SK-N-SH (cell line): ENCODE data around the gene SCAF1. TPM values are rescaled to one million over a fixed set of nuclear protein-coding genes. Genes with fewer than 3 reads are reported as not detected.

Source experiments
- CTCF ChIA-PET: fragments of 300-600, 350-600 bp; formaldehyde crosslinking; extraction: SDS; loops from one replicate; lab custom pipeline; 2021; lab: Yijun Ruan, JAX
- POLR2A ChIA-PET: fragments of 350-600 bp; sonication (Branson Sonifier 250); formaldehyde crosslinking; extraction: SDS; loops from one replicate; lab custom pipeline; 2020; ENCODE audit warnings: antibody characterized with exemption, inconsistent platforms; lab: Yijun Ruan, JAX
- DNase-seq: peaks from one replicate; pipeline ENCODE4 v3.0.0; 2012
- H2AFZ ChIP-seq: fragments of 200-600 bp; sonication (generic); 2 replicates; pipeline ENCODE4 v1.8.1; 2016; ENCODE audit warnings: antibody characterized with exemption, mild to moderate bottlenecking, low read depth
- H3F3A ChIP-seq: fragments of 200-600 bp; sonication (generic); replicated peaks from 2 replicates; pipeline ENCODE3; 2016; ENCODE audit warnings: antibody characterized with exemption, mild to moderate bottlenecking; ENCODE audit not compliant: insufficient read depth
- H3K27ac ChIP-seq, 2 experiments: fragments of 200-500 bp in 1 of 2; fragments of 200-600 bp in 1 of 2; sonication (Bioruptor generic) in 1 of 2; sonication (generic), shearing (Covaris generic) in 1 of 2; 2 replicates each; pipeline versions ENCODE4 v1.5.1 to v1.6.1; 2014 to 2016; ENCODE audit warnings: low read depth in 2 of 2, inconsistent platforms in 1 of 2, low read length in 1 of 2, mild to moderate bottlenecking in 1 of 2, mixed read lengths in 1 of 2
- H3K27me3 ChIP-seq: fragments of 200-600 bp; sonication (generic), shearing (Covaris generic); 2 replicates; pipeline ENCODE4 v1.6.1; 2016; ENCODE audit warnings: mixed run types; ENCODE audit not compliant: insufficient read depth
- H3K36me3 ChIP-seq, 2 experiments: fragments of 200-500 bp in 1 of 2; fragments of 200-600 bp in 1 of 2; sonication (Bioruptor generic) in 1 of 2; sonication (generic) in 1 of 2; replicated peaks in 1 of 2; 2 replicates each; pipeline versions ENCODE3 to v1.5.1; 2014 to 2016; ENCODE audit warnings: low read length in 1 of 2, mild to moderate bottlenecking in 1 of 2; ENCODE audit not compliant: insufficient read depth in 2 of 2, control insufficient read depth in 1 of 2
- H3K4me1 ChIP-seq, 2 experiments: fragments of 200-500 bp in 1 of 2; fragments of 200-600 bp in 1 of 2; sonication (Bioruptor generic) in 1 of 2; sonication (generic), shearing (Covaris generic) in 1 of 2; 2 replicates each; pipeline versions ENCODE4 v1.5.1 to v1.6.1; 2014 to 2016; ENCODE audit warnings: low read depth in 1 of 2, low read length in 1 of 2, mixed run types in 1 of 2; ENCODE audit not compliant: insufficient read depth in 2 of 2, control insufficient read depth in 1 of 2
- H3K4me2 ChIP-seq: fragments of 200-600 bp; sonication (generic), shearing (Covaris generic); 2 replicates; pipeline ENCODE4 v1.6.1; 2017; ENCODE audit warnings: mixed run types
- H3K4me3 ChIP-seq, 2 experiments: fragments of 200-500 bp in 1 of 2; fragments of 200-600 bp in 1 of 2; sonication (Bioruptor generic) in 1 of 2; sonication (generic), shearing (Covaris generic) in 1 of 2; 2 replicates each; pipeline versions ENCODE4 v1.5.1 to v1.8.1; 2014 to 2016; ENCODE audit warnings: low read depth in 2 of 2, inconsistent platforms in 1 of 2, low read length in 1 of 2, mild to moderate bottlenecking in 1 of 2, mixed read lengths in 1 of 2, moderate library complexity in 1 of 2
- H3K79me2 ChIP-seq: fragments of 200-600 bp; sonication (generic); 2 replicates; pipeline ENCODE4 v1.8.1; 2017; ENCODE audit warnings: mild to moderate bottlenecking; ENCODE audit not compliant: insufficient read depth
- H3K9ac ChIP-seq: fragments of 200-600 bp; sonication (generic); 2 replicates; pipeline ENCODE4 v1.6.1; 2017; ENCODE audit warnings: mixed run types
- H3K9me2 ChIP-seq: fragments of 200-600 bp; sonication (generic); 2 replicates; pipeline ENCODE4 v1.6.1; 2017; ENCODE audit warnings: mixed run types
- H3K9me3 ChIP-seq: fragments of 200-600 bp; sonication (generic); 2 replicates; pipeline ENCODE4 v1.6.1; 2017; ENCODE audit warnings: mixed run types, mild to moderate bottlenecking, moderate library complexity
- H4K20me1 ChIP-seq: fragments of 200-600 bp; sonication (generic); 2 replicates; pipeline ENCODE4 v1.6.1; 2017; ENCODE audit warnings: mild to moderate bottlenecking, mixed run types; ENCODE audit not compliant: insufficient read depth
- CHD2 ChIP-seq: fragments of 150-350 bp; IDR thresholded peaks from 2 replicates; pipeline ENCODE4 v1.6.1; 2018; ENCODE audit warnings: low read length; ENCODE audit not compliant: partially characterized antibody
- FOXJ3 ChIP-seq: sonication (generic); formaldehyde crosslinking; IDR thresholded peaks from 2 replicates; pipeline ENCODE4 v1.5.1; 2020; ENCODE audit warnings: mild to moderate bottlenecking, missing genetic modification reagents
- FOXM1 ChIP-seq: IDR thresholded peaks from 2 replicates; pipeline ENCODE4 v1.4.0; 2012; ENCODE audit warnings: low read depth, mild to moderate bottlenecking
- GABPA ChIP-seq: IDR thresholded peaks from 2 replicates; pipeline ENCODE4 v1.4.0; 2012; ENCODE audit warnings: low read depth, mild to moderate bottlenecking
- JUND ChIP-seq: IDR thresholded peaks from 2 replicates; pipeline ENCODE4 v1.4.0; 2012
- MXI1 ChIP-seq: IDR thresholded peaks from 2 replicates; pipeline ENCODE4 v1.6.1; 2012; ENCODE audit warnings: mild to moderate bottlenecking, low read depth, low read length, improper control_type of control experiment
- NFIC ChIP-seq: IDR thresholded peaks from 2 replicates; pipeline ENCODE4 v1.4.0; 2012; ENCODE audit warnings: borderline replicate concordance
- POLR2AphosphoS5 ChIP-seq: IDR thresholded peaks from 2 replicates; pipeline ENCODE4 v1.6.1; 2012; ENCODE audit warnings: low read depth, low read length
- RAD21 ChIP-seq: IDR thresholded peaks from 2 replicates; pipeline ENCODE4 v1.6.1; 2012; ENCODE audit warnings: mild to moderate bottlenecking, low read length
- RCOR1 ChIP-seq: fragments of 150-350 bp; IDR thresholded peaks from 2 replicates; pipeline ENCODE4 v1.6.1; 2017; ENCODE audit warnings: antibody characterized with exemption, low read length
- RFX5 ChIP-seq: IDR thresholded peaks from 2 replicates; pipeline ENCODE4 v1.6.1; 2012; ENCODE audit warnings: mild to moderate bottlenecking, improper control_type of control experiment, low read length
- TAF1 ChIP-seq: IDR thresholded peaks from 2 replicates; pipeline ENCODE4 v1.6.1; 2012; ENCODE audit warnings: low read depth, mild to moderate bottlenecking, low read length, moderate library complexity, borderline replicate concordance
- YY1 ChIP-seq: IDR thresholded peaks from 2 replicates; pipeline ENCODE4 v1.4.0; 2012; ENCODE audit warnings: low read depth, mild to moderate bottlenecking
- WGBS: methylation state at CpG from one replicate; pipeline ENCODE4 v1.1.6; 2017; ENCODE audit warnings: low lambda C conversion rate; 5-methylcytosine and 5-hydroxymethylcytosine counted together
- polyA plus RNA-seq, 3 experiments: library from polyadenylated mRNA; depleted of rRNA; stranded (reverse); fragments of >200 nt; gene quantifications; 2 replicates each; pipeline ENCODE4 v1.2.3, GENCODE V29; 2012
- TF ChIP-seq, protein P1 (sequence below): fragments of 200-600 bp; sonication (generic); IDR thresholded peaks from 2 replicates; pipeline ENCODE4 v1.6.1; 2017; ENCODE audit warnings: antibody characterized with exemption, mild to moderate bottlenecking, moderate library complexity
- TF ChIP-seq, protein P2 (sequence below): IDR thresholded peaks from 2 replicates; pipeline ENCODE4 v1.4.0; 2012; ENCODE audit warnings: low read depth, borderline replicate concordance
- TF ChIP-seq, protein P3 (sequence below): IDR thresholded peaks from 2 replicates; pipeline ENCODE4 v1.4.0; 2012; ENCODE audit warnings: low read depth, borderline replicate concordance
- TF ChIP-seq, protein P4 (sequence below): IDR thresholded peaks from 2 replicates; pipeline ENCODE4 v1.4.0; 2012; ENCODE audit warnings: low read depth

The SCAF1 gene
- polyA plus RNA-seq, 1 of the 3 experiments (the other 2 are of a cell fraction) = 9.5 TPM

DNA sequence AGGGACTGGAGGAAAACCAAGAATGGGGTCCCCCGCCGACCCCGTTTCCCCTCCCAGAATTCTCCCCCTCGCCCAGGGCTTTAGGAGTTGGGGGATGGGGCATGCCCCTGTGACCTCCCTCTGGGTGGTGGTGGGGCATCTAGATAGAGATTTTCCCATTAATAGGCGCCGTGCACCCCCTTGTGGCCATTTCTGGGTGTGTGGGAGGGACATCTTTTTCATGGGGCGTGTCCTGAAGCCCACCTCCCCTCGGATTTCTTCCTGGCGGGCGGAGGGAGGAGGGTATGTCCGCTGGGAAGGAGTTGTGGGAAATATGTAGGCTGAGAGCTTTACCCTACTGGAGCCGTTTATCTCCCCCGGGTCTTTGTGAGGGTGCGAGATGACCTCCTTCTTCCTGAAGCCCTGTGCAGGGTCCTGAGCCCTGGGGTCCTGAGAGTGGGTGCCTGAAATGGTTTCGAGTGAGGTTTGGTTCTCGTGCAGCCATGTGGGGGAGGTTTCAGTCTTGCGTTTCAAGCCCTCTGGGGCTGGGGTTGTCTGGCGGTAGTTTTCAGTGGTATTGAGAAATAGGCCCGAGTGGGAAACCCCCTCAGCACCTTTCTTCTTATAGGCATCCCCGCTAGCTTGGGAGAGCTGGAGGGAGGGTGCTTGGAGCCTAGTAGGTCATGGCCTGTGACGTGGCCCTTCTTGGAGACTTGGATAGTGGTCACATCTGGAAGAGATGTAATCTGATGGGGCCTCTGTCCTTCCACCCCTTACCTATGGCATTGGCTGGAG, 36.1 kb downstream of the SCAF1 start:
- H3K79me2 ChIP-seq = peaks cover 59% of the 10 kb centered on the region
- peak overlapping the region; percentile 97 for H3K9ac ChIP-seq
- POLR2A ChIA-PET = interaction anchor here (0.6 to 2.1 kb wide), 3 partner anchors 11 to 37 kb away, joined by 3 to 11 read pairs (median 4); partner anchors contain the start of genes ADM5 and CPT1C
- peak overlapping the region; percentile 89 to 95 for H3K27ac ChIP-seq
- H3K27me3 ChIP-seq = no peaks in the 10 kb centered on the region
- peaks cover 20 to 25% of the 10 kb centered on the region in 2 experiments; a peak in 3 of 4 replicates for H3K4me1 ChIP-seq
- H3K9me2 ChIP-seq = no peaks in the 10 kb centered on the region
- H2AFZ ChIP-seq = no peak overlapping the region
- H4K20me1 ChIP-seq = peaks cover 48% of the 10 kb centered on the region
- no peaks in the 10 kb centered on the region for H3K9me3 ChIP-seq
- peak overlapping the region; percentile 97 for H3K4me2 ChIP-seq
- peaks cover 13 to 21% of the 10 kb centered on the region in 2 experiments for H3K36me3 ChIP-seq
- TF ChIP-seq CHD2 = peak; percentile 73
- 0 out of 2 replicates have a peak, but pooled peaks have one; percentile 7 for TF ChIP-seq RCOR1
- peak; percentile 60 for TF ChIP-seq RAD21
- TF ChIP-seq JUND = no peak
- TF ChIP-seq, protein P1, sequence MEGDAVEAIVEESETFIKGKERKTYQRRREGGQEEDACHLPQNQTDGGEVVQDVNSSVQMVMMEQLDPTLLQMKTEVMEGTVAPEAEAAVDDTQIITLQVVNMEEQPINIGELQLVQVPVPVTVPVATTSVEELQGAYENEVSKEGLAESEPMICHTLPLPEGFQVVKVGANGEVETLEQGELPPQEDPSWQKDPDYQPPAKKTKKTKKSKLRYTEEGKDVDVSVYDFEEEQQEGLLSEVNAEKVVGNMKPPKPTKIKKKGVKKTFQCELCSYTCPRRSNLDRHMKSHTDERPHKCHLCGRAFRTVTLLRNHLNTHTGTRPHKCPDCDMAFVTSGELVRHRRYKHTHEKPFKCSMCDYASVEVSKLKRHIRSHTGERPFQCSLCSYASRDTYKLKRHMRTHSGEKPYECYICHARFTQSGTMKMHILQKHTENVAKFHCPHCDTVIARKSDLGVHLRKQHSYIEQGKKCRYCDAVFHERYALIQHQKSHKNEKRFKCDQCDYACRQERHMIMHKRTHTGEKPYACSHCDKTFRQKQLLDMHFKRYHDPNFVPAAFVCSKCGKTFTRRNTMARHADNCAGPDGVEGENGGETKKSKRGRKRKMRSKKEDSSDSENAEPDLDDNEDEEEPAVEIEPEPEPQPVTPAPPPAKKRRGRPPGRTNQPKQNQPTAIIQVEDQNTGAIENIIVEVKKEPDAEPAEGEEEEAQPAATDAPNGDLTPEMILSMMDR = peak; percentile 72
- TF ChIP-seq, all 33 proteins: peak for 4
- DNase-seq = peak; percentile 81
- WGBS = 2% methylated on average over 17 of the region's 21 CpGs
- Histone ChIP-seq H3F3A (peaks cover 22% of the 10 kb centered on the region), H3K4me3 (peak overlapping the region; percentile 90 to 98)
- CTCF ChIA-PET = interaction anchor here (0.8 to 8.8 kb wide), 15 partner anchors 8 to 175 kb away, joined by 3 to 78 read pairs (median 4); partner anchors contain the start of genes ADM5, BCL2L12, CPT1C and FUZ

DNA sequence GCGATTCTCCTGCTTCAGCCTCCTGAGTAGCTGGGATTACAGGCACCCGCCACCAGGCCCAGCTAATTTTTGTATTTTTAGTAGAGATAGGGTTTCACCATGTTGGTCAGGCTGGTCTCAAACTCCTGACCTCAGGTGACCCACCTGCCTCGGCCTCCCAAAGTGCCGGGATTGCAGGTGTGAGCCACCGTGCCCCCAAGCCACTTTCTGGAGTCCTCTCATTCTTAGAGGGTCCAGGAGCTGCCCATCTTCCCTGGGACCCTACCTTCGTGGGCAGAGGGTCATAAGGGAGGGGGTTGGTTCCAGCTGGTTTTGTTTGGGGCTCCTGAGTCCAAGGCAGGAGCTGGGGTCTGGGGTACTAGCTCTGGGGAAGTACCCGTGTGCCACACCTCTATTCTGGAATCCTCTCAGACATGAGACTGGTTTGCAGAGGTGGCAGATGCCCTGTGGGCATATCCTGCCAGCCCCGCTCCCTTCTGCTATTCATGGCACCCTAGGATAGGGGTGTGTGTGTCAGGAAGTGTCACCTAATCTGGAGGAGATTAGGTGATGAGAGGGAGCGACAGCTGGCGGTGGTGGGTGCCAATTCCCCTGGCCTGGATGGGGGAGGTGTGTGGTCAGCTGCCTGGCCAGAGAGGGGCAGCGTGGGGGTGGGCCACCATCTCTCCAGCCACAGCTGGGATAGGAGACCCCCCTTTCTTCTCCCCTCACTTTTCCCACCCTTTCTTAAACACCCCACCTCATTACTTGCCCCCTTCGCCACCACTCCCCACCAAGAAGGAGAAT, 37.2 kb downstream of the SCAF1 start:
- no peak overlapping the region; a peak in 2 of 4 replicates for H3K27ac ChIP-seq
- DNase-seq = no peak
- no peak overlapping the region for H3K9ac ChIP-seq
- H3K36me3 ChIP-seq = peaks cover 20 to 24% of the 10 kb centered on the region in 2 experiments
- H3K4me1 ChIP-seq = peaks cover 20 to 25% of the 10 kb centered on the region in 2 experiments; a peak in 3 of 4 replicates
- H3K9me2 ChIP-seq = no peaks in the 10 kb centered on the region
- H3K9me3 ChIP-seq = no peaks in the 10 kb centered on the region
- peaks cover 16% of the 10 kb centered on the region for H3F3A ChIP-seq
- ChIA-PET CTCF (interaction anchor here (0.8 to 8.8 kb wide), 10 partner anchors 9 to 188 kb away, joined by 3 to 78 read pairs (median 4); partner anchors contain the start of genes ADM5, BCL2L12, CPT1C and IRF3), POLR2A (no interaction called here)
- WGBS = 68% methylated on average over 9 of the region's 12 CpGs
- H3K4me2 ChIP-seq = peak overlapping the region; percentile 97; the same call in 1 of the 2 replicates
- H2AFZ ChIP-seq = no peak overlapping the region
- H3K79me2 ChIP-seq = peaks cover 61% of the 10 kb centered on the region
- no peaks in the 10 kb centered on the region for H3K27me3 ChIP-seq
- peaks cover 54% of the 10 kb centered on the region for H4K20me1 ChIP-seq
- H3K4me3 ChIP-seq = peak overlapping the region in 1 of 2 experiments; percentile 98; a peak in 3 of 4 replicates
- TF ChIP-seq, protein P1 = no peak
- TF ChIP-seq TAF1 = no peak
- no peak for TF ChIP-seq YY1
- TF ChIP-seq, protein P2, sequence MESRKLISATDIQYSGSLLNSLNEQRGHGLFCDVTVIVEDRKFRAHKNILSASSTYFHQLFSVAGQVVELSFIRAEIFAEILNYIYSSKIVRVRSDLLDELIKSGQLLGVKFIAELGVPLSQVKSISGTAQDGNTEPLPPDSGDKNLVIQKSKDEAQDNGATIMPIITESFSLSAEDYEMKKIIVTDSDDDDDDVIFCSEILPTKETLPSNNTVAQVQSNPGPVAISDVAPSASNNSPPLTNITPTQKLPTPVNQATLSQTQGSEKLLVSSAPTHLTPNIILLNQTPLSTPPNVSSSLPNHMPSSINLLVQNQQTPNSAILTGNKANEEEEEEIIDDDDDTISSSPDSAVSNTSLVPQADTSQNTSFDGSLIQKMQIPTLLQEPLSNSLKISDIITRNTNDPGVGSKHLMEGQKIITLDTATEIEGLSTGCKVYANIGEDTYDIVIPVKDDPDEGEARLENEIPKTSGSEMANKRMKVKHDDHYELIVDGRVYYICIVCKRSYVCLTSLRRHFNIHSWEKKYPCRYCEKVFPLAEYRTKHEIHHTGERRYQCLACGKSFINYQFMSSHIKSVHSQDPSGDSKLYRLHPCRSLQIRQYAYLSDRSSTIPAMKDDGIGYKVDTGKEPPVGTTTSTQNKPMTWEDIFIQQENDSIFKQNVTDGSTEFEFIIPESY = no peak
- no peak for TF ChIP-seq GABPA
- no peak for TF ChIP-seq FOXJ3 (CRISPR knock-in tag)
- no peak for TF ChIP-seq FOXM1
- TF ChIP-seq, protein P3, sequence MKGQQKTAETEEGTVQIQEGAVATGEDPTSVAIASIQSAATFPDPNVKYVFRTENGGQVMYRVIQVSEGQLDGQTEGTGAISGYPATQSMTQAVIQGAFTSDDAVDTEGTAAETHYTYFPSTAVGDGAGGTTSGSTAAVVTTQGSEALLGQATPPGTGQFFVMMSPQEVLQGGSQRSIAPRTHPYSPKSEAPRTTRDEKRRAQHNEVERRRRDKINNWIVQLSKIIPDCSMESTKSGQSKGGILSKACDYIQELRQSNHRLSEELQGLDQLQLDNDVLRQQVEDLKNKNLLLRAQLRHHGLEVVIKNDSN = no peak
- TF ChIP-seq MXI1 = no peak
- TF ChIP-seq CHD2 = no peak
- no peak for TF ChIP-seq POLR2AphosphoS5
- no peak for TF ChIP-seq NFIC
- TF ChIP-seq, protein P4, sequence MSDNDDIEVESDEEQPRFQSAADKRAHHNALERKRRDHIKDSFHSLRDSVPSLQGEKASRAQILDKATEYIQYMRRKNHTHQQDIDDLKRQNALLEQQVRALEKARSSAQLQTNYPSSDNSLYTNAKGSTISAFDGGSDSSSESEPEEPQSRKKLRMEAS = no peak
- no peak for TF ChIP-seq RFX5
